ENCODE results near the gene ABL1.
A peak's percentile ranks its signal among the peaks of the same experiment; 100 is the strongest.

ABL1 gene

DNA sequence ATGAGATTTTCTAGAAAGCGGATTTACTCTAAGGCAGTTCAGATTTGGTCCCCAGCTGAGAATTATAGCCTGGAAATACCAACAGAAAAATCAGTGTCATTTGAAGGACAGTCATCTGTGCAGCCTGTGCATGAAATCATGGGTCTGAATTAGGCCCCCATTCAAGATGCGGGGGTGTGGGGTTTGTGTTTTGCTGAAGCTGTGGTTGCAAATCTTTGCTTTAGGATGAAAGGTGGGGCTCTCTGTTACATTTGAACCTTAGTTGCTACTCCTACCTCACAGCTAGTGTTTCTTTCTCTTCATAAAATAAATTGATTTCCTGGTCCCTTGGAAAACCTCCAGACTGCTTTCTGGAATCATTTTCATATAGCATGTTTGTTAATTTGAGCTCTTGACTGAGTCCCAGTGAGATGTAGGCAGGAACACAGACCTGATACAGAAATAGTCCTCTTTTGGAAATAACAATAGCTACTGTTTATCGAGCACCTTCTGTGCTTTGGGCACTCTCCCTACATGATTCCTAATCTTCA lies 4.8 kb upstream of the ABL1 start:
- H3K4me3 ChIP-seq (ENCODE audit: low read depth, low read length) = no peak overlapping the region
- TF ChIP-seq, protein P1, sequence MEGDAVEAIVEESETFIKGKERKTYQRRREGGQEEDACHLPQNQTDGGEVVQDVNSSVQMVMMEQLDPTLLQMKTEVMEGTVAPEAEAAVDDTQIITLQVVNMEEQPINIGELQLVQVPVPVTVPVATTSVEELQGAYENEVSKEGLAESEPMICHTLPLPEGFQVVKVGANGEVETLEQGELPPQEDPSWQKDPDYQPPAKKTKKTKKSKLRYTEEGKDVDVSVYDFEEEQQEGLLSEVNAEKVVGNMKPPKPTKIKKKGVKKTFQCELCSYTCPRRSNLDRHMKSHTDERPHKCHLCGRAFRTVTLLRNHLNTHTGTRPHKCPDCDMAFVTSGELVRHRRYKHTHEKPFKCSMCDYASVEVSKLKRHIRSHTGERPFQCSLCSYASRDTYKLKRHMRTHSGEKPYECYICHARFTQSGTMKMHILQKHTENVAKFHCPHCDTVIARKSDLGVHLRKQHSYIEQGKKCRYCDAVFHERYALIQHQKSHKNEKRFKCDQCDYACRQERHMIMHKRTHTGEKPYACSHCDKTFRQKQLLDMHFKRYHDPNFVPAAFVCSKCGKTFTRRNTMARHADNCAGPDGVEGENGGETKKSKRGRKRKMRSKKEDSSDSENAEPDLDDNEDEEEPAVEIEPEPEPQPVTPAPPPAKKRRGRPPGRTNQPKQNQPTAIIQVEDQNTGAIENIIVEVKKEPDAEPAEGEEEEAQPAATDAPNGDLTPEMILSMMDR (IDR thresholded peaks at IDR 0.05; ENCODE audit: borderline replicate concordance, insufficient read depth, low read depth, low read length) = no peak

DNA sequence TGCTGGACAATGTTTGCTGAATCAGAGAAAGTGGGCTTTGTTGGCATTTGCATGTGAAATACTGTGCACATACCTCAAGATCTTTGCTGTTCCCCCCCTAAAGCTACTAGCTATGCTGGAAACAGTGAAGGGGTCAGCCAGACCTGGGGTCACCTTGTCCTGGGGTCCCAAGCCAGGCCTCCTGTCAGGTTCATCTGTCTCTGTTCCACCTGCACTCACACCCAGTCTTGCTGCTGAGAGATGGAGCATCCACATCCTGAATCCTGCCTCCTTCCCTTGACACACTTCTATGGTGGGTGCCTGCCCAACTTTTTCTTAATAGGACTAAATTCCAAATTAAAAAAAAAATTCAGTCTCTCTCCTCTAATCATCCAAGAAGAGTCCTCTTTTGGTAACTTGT lies 4.0 kb upstream of the ABL1 start:
- H3K4me3 ChIP-seq (ENCODE audit: low read depth, low read length) = no peak overlapping the region
- TF ChIP-seq, protein P1 (IDR thresholded peaks at IDR 0.05; ENCODE audit: borderline replicate concordance, insufficient read depth, low read depth, low read length) = no peak

DNA sequence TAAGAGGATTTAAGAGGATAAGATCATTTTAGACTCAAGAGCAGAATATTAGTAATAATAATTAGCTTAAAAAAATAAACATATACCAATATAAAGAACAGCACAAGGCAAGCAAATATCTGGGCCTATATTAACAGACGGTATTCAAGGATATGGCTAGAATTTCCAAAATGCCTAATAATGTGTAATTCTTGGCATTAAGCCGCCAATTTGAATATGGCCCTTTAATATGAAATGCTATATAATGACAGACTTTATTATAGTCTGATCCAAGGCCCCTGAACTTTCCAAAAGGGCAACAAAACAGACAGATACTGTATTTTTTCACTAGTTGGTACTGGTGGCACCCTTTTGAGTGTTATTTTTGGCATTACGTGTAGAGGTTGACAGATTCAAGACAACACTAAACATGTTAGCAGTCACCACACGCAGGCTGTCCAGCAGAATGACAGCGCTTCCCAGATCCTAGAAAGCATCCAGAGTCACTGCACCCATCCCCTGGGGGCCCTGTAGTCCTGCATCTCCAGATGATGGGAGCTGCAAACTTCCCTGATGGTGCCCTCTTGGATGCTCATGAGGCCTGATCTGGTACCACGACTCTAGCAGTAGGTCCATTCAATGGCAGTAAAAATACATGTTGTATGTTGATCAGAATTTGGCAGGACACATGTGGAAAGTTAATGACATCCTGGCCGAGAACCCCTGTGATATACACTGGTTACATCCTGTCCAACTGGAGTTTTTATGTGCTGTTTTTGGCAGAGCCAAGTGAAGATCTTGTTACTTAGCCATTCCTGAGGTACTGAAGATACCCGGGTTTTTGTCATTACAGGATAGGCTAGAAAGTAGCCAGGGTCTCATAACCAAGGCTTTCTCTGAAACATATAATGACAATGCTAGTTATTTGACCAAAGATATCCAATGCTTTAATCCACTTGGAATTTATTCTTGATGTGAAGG lies 1.7 kb upstream of the ABL1 start:
- TF ChIP-seq, protein P1 (IDR thresholded peaks at IDR 0.05; ENCODE audit: borderline replicate concordance, insufficient read depth, low read depth, low read length) = no peak

DNA sequence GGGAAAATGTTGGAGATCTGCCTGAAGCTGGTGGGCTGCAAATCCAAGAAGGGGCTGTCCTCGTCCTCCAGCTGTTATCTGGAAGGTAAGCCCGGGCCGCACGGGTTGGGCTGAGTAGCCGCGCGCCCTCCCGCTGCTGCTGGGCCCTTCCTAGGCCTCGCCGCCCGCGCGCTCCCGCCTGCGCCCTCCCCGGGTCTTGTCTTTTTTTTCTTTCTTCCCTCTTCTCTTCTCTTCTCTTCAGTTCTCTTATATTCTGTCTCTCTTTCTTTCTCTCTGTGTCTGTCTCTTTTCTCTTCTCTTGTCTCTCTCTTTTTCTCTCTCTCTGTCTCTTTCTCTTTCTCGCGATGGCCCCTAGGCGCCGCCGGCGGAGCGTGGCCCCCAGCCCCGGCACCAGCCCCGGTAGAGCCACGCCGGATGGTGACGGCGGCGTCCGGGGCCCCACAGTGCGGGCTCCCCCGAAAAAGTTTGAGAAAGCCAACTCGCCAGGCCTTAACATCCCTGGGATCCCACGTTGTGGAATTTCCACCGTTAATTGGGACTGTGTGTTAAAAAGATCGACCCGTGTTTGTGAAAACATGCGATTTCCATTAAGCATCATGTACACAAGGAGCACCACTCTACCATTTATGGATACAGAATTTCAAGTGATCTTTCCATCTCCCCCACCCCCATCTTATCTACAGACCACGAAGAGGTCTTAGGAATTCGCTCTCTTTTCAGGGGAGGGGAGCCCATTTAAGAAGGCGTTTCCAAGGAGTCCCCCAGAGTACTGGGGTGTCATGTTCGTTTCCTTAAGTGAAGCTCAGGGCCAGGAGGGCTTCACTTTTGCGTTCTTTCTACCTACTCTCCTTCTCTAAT lies 616 bp downstream of the ABL1 start:
- peak overlapping the region; percentile 71 for H3K4me3 ChIP-seq (ENCODE audit: low read depth, low read length)

More for the DNA sequence above, 1.7 kb upstream of the ABL1 start:
- H3K4me3 ChIP-seq (ENCODE audit: low read depth, low read length) = no peak overlapping the region

DNA sequence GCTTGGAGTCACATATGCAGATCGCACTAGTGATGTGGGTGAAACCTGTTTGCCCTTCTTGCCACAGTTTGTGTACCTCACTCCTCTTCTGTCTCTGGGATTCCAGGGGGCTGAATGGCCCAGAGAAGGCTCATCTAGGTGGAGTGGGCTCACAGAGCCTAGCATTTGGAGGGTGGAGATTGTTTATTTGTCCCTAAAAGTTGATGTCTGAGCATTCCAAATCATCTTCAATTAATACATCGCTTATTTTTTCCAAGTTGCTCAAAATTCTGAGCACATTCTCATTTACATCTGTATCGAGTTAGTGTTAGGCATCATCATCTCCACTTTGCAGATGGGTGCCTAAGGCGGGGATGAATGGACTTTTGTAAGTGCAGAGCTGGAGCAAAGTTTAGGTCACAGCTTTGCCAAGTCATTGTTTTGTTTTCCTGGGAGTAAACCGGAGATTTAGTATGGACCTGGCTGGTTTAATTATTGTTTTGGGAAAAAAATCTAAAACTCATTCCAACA lies 2.0 kb downstream of the ABL1 start:
- TF ChIP-seq, protein P1 (IDR thresholded peaks at IDR 0.05; ENCODE audit: borderline replicate concordance, insufficient read depth, low read depth, low read length) = no peak
- H3K4me3 ChIP-seq (ENCODE audit: low read depth, low read length) = no peak overlapping the region

More for the DNA sequence above, 616 bp downstream of the ABL1 start:
- TF ChIP-seq, protein P1 (IDR thresholded peaks at IDR 0.05; ENCODE audit: borderline replicate concordance, insufficient read depth, low read depth, low read length) = no peak

DNA sequence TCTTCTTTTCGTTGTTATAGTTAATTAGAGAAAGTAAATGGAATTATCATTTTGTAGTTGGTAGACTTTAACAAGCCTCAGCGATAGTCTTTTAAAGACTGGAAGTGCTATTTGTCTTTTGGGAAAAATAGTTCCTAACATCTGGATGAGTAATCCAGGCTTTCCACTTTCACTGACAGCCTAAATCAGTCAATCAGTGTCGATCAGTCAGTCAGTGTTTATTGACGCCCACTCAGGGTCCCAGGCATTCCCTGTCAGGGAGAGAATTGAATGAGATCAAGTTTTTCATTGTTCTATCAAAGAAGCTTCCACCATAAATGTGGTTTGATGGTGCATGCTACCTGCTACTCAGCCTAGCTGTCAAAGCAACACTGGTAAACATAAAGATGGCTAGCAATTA lies 2.6 kb downstream of the ABL1 start:
- TF ChIP-seq, protein P1 (IDR thresholded peaks at IDR 0.05; ENCODE audit: borderline replicate concordance, insufficient read depth, low read depth, low read length) = no peak
- H3K4me3 ChIP-seq (ENCODE audit: low read depth, low read length) = no peak overlapping the region
